ENCODE data around the gene SNAPC4. TPM values are rescaled to one million over a fixed set of nuclear protein-coding genes. Genes with fewer than 3 reads are reported as not detected.

Gene SNAPC4
- total and polyA plus RNA-seq, 2 of the 8 experiments (the other 6 are each of a cell fraction or from before 2014, with no cell fraction given) = 6.9 to 18.1 TPM

GRCh38 chr9:136396219-136396515 is 3.8 kb downstream of the SNAPC4 start:
- Histone ChIP-seq H3K4me3 (ENCODE audit: extremely low read depth in 1 of 4, insufficient read depth in 2 of 4, low read depth in 3 of 4, low read length in 4 of 4) (no peak overlapping the region), H3K23me2 (ENCODE audit: low read depth, low read length) (peaks cover 6% of the 10 kb centered on the region; the same call in 1 of the 2 replicates), H3K27ac (ENCODE audit: low read depth, low read length) (no peak overlapping the region), H4K5ac (ENCODE audit: insufficient read length, low read depth, low read length) (no peak overlapping the region), H3K4me1 (replicated peaks in 1 of 4; ENCODE audit: control insufficient read depth in 3 of 4, insufficient read depth in 4 of 4, low read length in 3 of 4) (peaks cover 0 to 10% (median 7%) of the 10 kb centered on the region in 4 experiments; a peak in 5 of 7 replicates), H3K9ac (replicated peaks in 1 of 4; ENCODE audit: extremely low read depth in 1 of 4, low read depth in 3 of 4, low read length in 3 of 4) (no peak overlapping the region), H2AFZ (ENCODE audit: low read length) (no peak overlapping the region), H2AK5ac (ENCODE audit: low read depth, low read length) (no peak overlapping the region), H3K4me2 (ENCODE audit: insufficient read depth in 1 of 2, low read depth in 2 of 2, low read length in 2 of 2) (no peak overlapping the region), H3K27me3 (replicated peaks in 1 of 4; ENCODE audit: control insufficient read depth in 3 of 4, extremely low read depth in 1 of 4, insufficient read depth in 3 of 4, low read length in 3 of 4) (no peaks in the 10 kb centered on the region), H3K56ac (replicated peaks; ENCODE audit: insufficient read length, low read depth, low read length) (no peak overlapping the region), H3K9me3 (ENCODE audit: insufficient read depth in 2 of 2, low read depth in 1 of 2, low read length in 1 of 2) (no peaks in the 10 kb centered on the region), H3K36me3 (ENCODE audit: control insufficient read depth in 2 of 4, insufficient read depth in 4 of 4, low read length in 3 of 4) (peaks cover 39 to 62% (median 60%) of the 10 kb centered on the region in 4 experiments), H3K4ac (replicated peaks; ENCODE audit: insufficient read length, low read depth, low read length) (no peak overlapping the region), H3K18ac (ENCODE audit: extremely low read depth, low read length) (no peak overlapping the region), H4K8ac (ENCODE audit: extremely low read depth, insufficient read depth, low read length) (no peak overlapping the region), H3K79me2 (ENCODE audit: control insufficient read depth in 1 of 2, insufficient read depth in 2 of 2, low read length in 2 of 2) (peaks cover 0 to 26% of the 10 kb centered on the region in 2 experiments; a peak in 2 of 4 replicates), H3K14ac (ENCODE audit: insufficient read length) (no peak overlapping the region), H4K20me1 (replicated peaks in 1 of 2; ENCODE audit: control insufficient read depth in 1 of 2, insufficient read depth in 2 of 2, low read length in 2 of 2) (peaks cover 6 to 12% of the 10 kb centered on the region in 2 experiments), H2BK15ac (ENCODE audit: low read length) (no peak overlapping the region), H2BK12ac (ENCODE audit: low read depth, low read length) (no peak overlapping the region), H2BK5ac (ENCODE audit: low read depth, low read length) (no peak overlapping the region), H2BK20ac (ENCODE audit: low read length) (no peak overlapping the region), H3K79me1 (ENCODE audit: low read depth, low read length) (peaks cover 10% of the 10 kb centered on the region; the same call in 1 of the 2 replicates), H3K23ac (ENCODE audit: insufficient read length) (no peak overlapping the region), H2BK120ac (replicated peaks; ENCODE audit: low read depth, low read length) (no peak overlapping the region), H4K91ac (replicated peaks; ENCODE audit: insufficient read length, low read length) (no peak overlapping the region)
- FAIRE-seq (no peak), DNase-seq (ENCODE audit: low read depth in 1 of 2, low spot score in 2 of 2) (no peak)
- POLR2A ChIA-PET (ENCODE audit: partially characterized antibody) = interaction anchor here (1.0 to 14.6 kb wide), 6 partner anchors 9 to 90 kb away, joined by 3 to 139 read pairs (median 41); partner anchors contain the start of genes CARD9, DNLZ, ENTR1 and PMPCA
- CTCF ChIA-PET (ENCODE audit: partially characterized antibody) = interaction anchor here (1.0 to 1.6 kb wide), 4 partner anchors 13 to 33 kb away, joined by 3 to 6 read pairs (median 4); partner anchors contain the start of gene DNLZ
- WGBS, 2 experiments (ENCODE audit: extremely low coverage in 1 of 2, insufficient coverage in 1 of 2, insufficient read length in 1 of 2, insufficient replicate concordance in 2 of 2, low coverage in 1 of 2, low lambda C conversion rate in 2 of 2, missing lambda C conversion rate in 1 of 2) = 78% methylated on average over 3 of the region's 4 CpGs; no CpG with 5 or more reads in 1 of the 2 experiments
- TF ChIP-seq SP2 (IDR thresholded peaks at IDR 0.05; ENCODE audit: low read length) (no peak), SIN3A (conservative IDR thresholded peaks at IDR 0.05 in 1 of 2, IDR thresholded peaks at IDR 0.05 in 1 of 2; ENCODE audit: low read depth in 1 of 2, low read length in 2 of 2) (no peak), JUND (IDR thresholded peaks at IDR 0.05; ENCODE audit: low read length) (no peak), CEBPB (IDR thresholded peaks at IDR 0.05; ENCODE audit: low read depth, low read length) (no peak), CTCF (IDR thresholded peaks at IDR 0.05; ENCODE audit: control extremely low read depth in 1 of 3, insufficient read depth in 1 of 3, low read depth in 1 of 3, low read length in 3 of 3) (no peak), RFX5 (IDR thresholded peaks at IDR 0.05; ENCODE audit: borderline replicate concordance, low read depth, low read length) (no peak), SRF (IDR thresholded peaks at IDR 0.05; ENCODE audit: low read depth, low read length) (no peak), BCL11A (IDR thresholded peaks at IDR 0.05; ENCODE audit: low read depth in 2 of 2, low read length in 2 of 2) (no peak), ATF3 (IDR thresholded peaks at IDR 0.05; ENCODE audit: insufficient read depth, low read depth, low read length) (no peak), SAP30 (IDR thresholded peaks at IDR 0.05; ENCODE audit: insufficient read depth, insufficient replicate concordance, low read length) (no peak), TAF7 (optimal IDR thresholded peaks at IDR 0.05; ENCODE audit: borderline replicate concordance, low read depth, low read length) (no peak)
